Tibial nerve (tissue), 4 donors: Measurements from ENCODE around the gene LNP1.

Experiments used
- CTCF ChIP-seq, 5 experiments: fragments of 200-600 bp in 3 of 5; fragments of 450-650 bp in 2 of 5; sonication (generic) in 3 of 5; IDR thresholded peaks; one replicate each; pipeline ENCODE4 v1.5.1; 2016 to 2019; ENCODE audit warnings: antibody characterized with exemption in 5 of 5, mild to moderate bottlenecking in 3 of 5, moderate library complexity in 2 of 5
- EP300 ChIP-seq, 2 donors: sonication (generic); formaldehyde crosslinking; IDR thresholded peaks; one replicate each; pipeline ENCODE4 v1.6.1; 2017; ENCODE audit warnings: antibody characterized with exemption in 2 of 2, mild to moderate bottlenecking in 1 of 2
- POLR2A ChIP-seq, 2 donors: fragments of 450-650 bp; IDR thresholded peaks; one replicate each; pipeline ENCODE4 v1.6.1; 2017; ENCODE audit warnings: antibody characterized with exemption in 2 of 2, mild to moderate bottlenecking in 2 of 2, moderate library complexity in 2 of 2

GRCh38 chr3:100361897-100362296 lies 39.4 kb upstream of the LNP1 start:
- TF ChIP-seq CTCF (IDR thresholded peaks at IDR 0.05) (no peak), EP300 (IDR thresholded peaks at IDR 0.05) (no peak), POLR2A (IDR thresholded peaks at IDR 0.05) (no peak)
